HG03457 (cell line): Measurements from ENCODE around the gene XRCC5.
A peak's percentile ranks its signal among the peaks of the same experiment; 100 is the strongest.

Experiments used
- ATAC-seq: cut with Tn5 transposase; IDR thresholded peaks from one replicate; pipeline ENCODE4 v1.9.1; 2021; ENCODE audit warnings: moderate number of reproducible peaks; ENCODE audit not compliant: unreplicated experiment

XRCC5 gene

GRCh38 chr2:216222650-216223352 lies 113.7 kb downstream of the XRCC5 start:
- peak; percentile 49 for ATAC-seq

DNA sequence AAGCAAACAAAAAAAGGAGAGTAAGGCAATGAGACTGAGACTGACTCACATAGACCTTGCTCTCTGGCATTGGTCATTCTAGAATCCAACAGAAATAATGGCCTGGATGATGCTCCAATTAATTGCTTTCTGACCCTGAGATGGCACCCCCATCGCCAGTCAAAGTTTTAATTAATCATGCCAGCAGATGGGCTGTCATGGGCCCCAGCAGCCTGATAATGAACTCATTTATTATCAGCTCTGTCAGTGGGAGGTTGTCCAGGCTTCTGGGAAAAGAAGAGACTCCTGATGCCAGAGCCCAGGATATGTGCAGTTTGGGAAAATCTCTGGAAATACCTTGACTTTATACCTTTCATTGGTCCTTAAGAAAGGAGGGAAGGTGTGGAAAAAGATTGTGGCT lies 115.2 kb downstream of the XRCC5 start:
- no peak for ATAC-seq

GRCh38 chr2:216229277-216229914 lies 120.2 kb downstream of the XRCC5 start:
- no peak for ATAC-seq

DNA sequence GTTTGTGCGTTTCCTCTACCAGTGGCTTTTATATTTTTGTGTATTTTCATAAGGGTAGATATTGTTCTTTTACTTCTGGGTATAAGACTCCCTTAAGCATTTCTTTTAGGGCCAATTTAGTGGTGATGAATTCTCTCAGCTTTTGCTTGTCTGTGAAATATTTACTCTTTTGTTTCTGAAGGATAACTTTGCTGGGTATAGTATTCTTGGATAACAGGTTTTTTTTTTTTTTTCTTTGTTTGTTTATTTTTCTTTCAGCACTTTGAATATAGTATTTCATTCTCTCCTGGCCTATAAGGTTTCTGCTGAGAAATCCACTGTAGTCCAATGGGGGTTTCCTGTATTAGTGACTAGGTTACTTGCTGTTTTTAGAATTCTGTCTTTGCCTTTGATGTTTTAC lies 122.7 kb downstream of the XRCC5 start:
- ATAC-seq, result no peak

DNA sequence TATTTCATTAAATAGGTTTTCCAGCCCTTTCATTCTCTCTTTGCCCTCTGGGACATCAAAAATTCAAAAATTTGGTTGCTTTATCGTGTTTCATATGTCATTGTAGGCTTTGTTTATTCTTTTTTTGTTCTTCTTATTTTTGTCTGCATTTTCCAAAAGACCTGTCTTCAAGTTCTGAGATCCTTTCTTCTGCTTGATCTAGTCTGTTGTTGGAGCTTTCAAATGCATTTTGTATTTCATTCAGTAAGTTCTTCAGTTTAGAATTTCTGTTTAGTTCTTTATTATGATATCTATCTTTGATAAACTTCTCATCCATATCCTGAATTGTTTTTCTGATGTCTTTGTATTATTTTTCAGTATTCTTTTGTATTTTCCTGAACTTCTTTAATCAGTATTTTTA lies 123.6 kb downstream of the XRCC5 start:
- no peak for ATAC-seq

- no peak for ATAC-seq
These were observed 124.3 kb downstream of the XRCC5 start for GRCh38 chr2:216233281-216233995.

DNA sequence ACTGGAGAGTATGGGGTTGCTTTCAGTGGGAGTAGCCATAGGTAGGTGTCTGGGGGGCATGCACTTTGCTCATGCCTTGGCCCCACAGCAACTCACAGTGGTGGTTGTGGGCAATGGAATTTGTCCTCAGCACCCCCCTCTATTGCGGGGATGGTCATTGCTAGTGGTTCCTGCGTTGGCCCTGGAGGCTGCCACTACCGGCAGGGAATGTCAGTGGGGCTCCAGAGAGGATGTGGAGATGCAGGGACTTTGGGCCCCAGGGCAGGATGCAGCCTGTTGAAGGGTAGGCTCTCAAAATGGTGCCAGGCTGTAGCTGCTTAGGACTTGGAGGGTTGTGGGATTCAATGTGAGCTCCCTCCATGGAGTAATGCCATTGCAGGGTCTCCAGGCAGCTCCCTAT lies 125.0 kb downstream of the XRCC5 start:
- no peak for ATAC-seq

DNA sequence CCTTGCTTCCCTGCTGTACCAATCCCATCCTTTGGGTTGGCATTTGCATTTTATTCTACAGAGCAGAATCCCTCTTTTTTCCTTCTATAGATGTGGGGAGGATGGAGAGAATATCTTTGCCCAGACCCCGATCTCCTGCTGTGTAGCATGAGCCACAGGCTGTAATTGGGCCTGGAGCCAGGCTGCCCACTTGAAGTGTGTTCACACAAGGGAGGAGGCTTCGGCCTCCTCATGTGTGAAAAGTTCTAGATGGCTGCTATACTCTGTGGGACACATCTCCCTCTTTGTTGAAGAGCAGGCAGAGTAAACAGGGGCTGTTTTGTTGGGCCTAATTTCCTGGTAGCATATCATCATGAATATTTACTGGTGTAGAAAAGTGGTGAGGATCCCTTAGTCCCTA lies 126.3 kb downstream of the XRCC5 start:
- no peak for ATAC-seq

GRCh38 chr2:216235896-216236295 lies 126.7 kb downstream of the XRCC5 start:
- ATAC-seq, result no peak

GRCh38 chr2:216236486-216236885 lies 127.3 kb downstream of the XRCC5 start:
- no peak for ATAC-seq

GRCh38 chr2:216242365-216242764 lies 133.2 kb downstream of the XRCC5 start:
- no peak for ATAC-seq

- no peak for ATAC-seq
These were observed 133.9 kb downstream of the XRCC5 start for GRCh38 chr2:216243026-216243425.

DNA sequence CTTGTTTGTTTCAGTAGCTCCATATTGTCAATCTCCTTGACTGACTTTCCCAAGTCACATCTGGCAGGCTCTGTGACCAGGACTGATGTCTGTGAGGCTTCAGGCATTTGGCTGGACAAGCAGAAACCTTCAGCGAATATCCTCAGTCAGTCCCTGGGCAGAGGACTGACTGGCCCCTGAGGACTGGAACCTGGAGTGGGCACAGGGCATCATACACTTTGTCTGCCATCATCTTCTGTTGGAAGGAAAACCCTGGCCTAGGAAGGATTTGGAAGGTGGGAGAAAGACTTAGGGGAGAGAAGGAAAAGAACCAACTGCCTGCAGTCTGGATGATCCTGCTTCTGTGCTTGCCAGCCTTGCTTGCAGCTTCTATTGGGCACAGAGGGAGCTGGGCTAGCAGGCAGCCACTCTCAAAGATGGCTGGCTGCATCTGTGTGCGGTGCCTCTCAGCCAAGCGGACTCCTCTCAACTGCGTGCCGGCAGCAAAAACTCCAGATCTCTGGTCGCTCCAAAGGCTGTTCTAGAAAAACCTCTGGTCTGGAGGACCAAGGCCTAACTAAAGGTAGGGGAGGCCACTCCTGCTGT lies 136.3 kb downstream of the XRCC5 start:
- no peak for ATAC-seq

- no peak for ATAC-seq
These were observed 137.6 kb downstream of the XRCC5 start for GRCh38 chr2:216246766-216247165.
